WERI-Rb-1 (cell line): ENCODE measurements around the gene HNRNPR.
"Not testable (repeated sequence)": the region's sequence is repeated elsewhere in the genome, so short reads cannot be mapped to it uniquely, and the experiment has no call there.

Source experiments
- DNase-seq: peaks from one replicate; pipeline ENCODE4 v3.0.0-alpha.2; 2020
- H3K27ac ChIP-seq: fragments of 250-450 bp; sonication (Bioruptor Pico); 2 replicates; pipeline ENCODE4 v1.5.1; 2020; ENCODE audit warnings: mild to moderate bottlenecking, moderate library complexity
- H3K27me3 ChIP-seq: fragments of 250-450 bp; sonication (Bioruptor Pico); 2 replicates; pipeline ENCODE4 v1.5.1; 2021; ENCODE audit warnings: mild to moderate bottlenecking, low read depth, moderate library complexity; ENCODE audit not compliant: insufficient read depth, severe bottlenecking
- H3K36me3 ChIP-seq: fragments of 250-450 bp; sonication (Bioruptor Pico); 2 replicates; pipeline ENCODE4 v1.5.1; 2020; ENCODE audit warnings: mild to moderate bottlenecking, moderate library complexity
- H3K4me3 ChIP-seq: 2 replicates; pipeline ENCODE4 v1.5.1; 2011; ENCODE audit warnings: low read depth, mild to moderate bottlenecking, control low read depth, low read length
- H3K9me3 ChIP-seq: fragments of 250-450 bp; sonication (Bioruptor Pico); 2 replicates; pipeline ENCODE4 v1.5.1; 2021; ENCODE audit warnings: mild to moderate bottlenecking, moderate library complexity; ENCODE audit not compliant: severe bottlenecking
- TF ChIP-seq, protein P1 (sequence below): IDR thresholded peaks from 2 replicates; pipeline ENCODE4 v1.5.1; 2011; ENCODE audit warnings: low read depth, mild to moderate bottlenecking, control low read depth, inconsistent platforms, low read length

Gene HNRNPR

DNA sequence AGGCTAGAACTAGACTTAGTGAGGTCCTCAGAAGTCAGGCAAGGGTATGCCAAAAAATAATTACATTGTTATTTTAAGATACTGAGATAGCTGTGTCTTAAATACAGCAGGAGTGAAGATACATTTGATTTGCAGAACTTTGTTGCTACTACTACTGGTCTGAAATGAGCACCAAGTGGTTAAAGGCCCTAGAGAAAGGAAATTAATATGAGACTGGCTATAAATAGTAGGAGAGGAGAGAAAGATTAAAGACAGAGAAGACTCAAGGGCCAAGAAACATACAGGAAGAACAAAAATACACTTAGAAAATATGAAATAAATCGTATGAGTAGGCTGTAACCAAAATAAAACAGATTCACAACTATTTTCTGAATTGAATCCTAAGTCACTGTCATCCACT lies 21.3 kb downstream of the HNRNPR start:
- no peak for DNase-seq
- no peaks in the 10 kb centered on the region for H3K9me3 ChIP-seq
- peaks cover 96% of the 10 kb centered on the region for H3K36me3 ChIP-seq
- no peaks in the 10 kb centered on the region for H3K27me3 ChIP-seq
- TF ChIP-seq, protein P1, sequence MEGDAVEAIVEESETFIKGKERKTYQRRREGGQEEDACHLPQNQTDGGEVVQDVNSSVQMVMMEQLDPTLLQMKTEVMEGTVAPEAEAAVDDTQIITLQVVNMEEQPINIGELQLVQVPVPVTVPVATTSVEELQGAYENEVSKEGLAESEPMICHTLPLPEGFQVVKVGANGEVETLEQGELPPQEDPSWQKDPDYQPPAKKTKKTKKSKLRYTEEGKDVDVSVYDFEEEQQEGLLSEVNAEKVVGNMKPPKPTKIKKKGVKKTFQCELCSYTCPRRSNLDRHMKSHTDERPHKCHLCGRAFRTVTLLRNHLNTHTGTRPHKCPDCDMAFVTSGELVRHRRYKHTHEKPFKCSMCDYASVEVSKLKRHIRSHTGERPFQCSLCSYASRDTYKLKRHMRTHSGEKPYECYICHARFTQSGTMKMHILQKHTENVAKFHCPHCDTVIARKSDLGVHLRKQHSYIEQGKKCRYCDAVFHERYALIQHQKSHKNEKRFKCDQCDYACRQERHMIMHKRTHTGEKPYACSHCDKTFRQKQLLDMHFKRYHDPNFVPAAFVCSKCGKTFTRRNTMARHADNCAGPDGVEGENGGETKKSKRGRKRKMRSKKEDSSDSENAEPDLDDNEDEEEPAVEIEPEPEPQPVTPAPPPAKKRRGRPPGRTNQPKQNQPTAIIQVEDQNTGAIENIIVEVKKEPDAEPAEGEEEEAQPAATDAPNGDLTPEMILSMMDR, result no peak
- no peak overlapping the region for H3K27ac ChIP-seq
- H3K4me3 ChIP-seq, result no peak overlapping the region

DNA sequence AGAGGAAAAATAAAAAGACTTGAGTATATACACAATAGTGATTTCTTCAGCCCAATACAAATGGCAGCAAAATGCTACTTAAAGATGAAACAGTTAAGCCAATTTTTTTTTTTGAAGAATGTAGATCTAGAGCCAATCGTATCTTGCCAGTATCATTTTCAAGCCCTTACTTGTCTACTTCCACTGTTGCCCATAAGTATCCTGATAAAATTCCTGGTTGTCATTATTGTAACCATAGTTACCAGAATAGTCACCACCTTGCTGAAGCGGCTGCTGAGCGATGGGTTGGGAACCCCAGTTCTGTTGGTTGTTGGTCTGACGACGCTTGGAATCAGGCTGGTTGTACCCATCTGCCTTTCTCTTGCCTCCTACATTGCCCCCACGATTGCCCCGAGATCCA lies 33.8 kb downstream of the HNRNPR start:
- not testable (repeated sequence) for H3K27me3 ChIP-seq, DNase-seq, H3K27ac ChIP-seq, H3K4me3 ChIP-seq, H3K9me3 ChIP-seq
- H3K36me3 ChIP-seq, result peaks cover 93% of the 10 kb centered on the region

DNA sequence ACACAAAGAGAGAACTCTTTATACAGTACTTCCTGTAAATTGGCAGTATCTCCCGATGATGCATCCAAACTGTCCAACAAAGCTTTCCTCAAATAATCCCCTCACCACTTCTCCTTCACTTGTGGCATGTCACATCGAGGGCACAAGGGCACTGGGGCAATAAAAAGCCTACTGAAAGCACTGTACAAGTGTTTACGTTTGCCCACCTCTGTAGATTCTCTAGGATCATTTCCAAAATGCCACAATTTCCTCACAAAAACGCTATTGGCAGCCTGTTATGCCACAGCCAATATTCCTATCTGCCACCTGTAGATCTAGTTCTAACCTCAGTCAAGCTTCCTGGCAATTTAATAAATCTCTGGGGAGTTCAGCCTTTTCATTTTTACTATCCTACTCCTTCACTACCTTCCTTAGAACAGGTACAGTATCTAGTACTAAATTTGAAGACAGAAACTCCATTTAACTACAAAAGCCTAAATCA lies 39.9 kb downstream of the HNRNPR start:
- no peaks in the 10 kb centered on the region for H3K9me3 ChIP-seq
- H3K36me3 ChIP-seq, result peaks cover 78% of the 10 kb centered on the region
- H3K4me3 ChIP-seq, result no peak overlapping the region
- TF ChIP-seq, protein P1, result no peak
- no peak overlapping the region for H3K27ac ChIP-seq
- H3K27me3 ChIP-seq, result no peaks in the 10 kb centered on the region
- DNase-seq, result no peak

DNA sequence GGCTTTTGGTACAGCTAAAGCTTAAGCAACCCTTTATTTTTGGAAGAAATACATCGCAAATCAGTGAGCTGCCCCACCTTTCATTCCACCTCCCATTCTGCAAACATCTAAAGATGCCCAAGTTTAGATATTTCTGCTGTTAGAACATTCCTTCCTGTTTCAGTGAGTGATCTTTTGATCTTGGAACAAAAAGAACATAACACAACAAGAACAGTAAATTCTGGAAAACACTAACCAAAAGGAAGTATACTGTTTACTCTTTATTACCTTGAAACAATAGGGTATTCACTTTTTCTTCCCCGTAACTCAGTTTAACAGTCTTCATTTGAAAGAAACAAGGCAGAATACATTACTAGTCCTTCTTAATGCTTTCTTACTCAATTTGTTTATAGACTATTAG lies 40.6 kb downstream of the HNRNPR start:
- no peaks in the 10 kb centered on the region for H3K27me3 ChIP-seq
- DNase-seq, result no peak
- TF ChIP-seq, protein P1, result no peak
- no peak overlapping the region for H3K4me3 ChIP-seq
- peaks cover 78% of the 10 kb centered on the region for H3K36me3 ChIP-seq
- no peak overlapping the region for H3K27ac ChIP-seq
- H3K9me3 ChIP-seq, result no peaks in the 10 kb centered on the region

DNA sequence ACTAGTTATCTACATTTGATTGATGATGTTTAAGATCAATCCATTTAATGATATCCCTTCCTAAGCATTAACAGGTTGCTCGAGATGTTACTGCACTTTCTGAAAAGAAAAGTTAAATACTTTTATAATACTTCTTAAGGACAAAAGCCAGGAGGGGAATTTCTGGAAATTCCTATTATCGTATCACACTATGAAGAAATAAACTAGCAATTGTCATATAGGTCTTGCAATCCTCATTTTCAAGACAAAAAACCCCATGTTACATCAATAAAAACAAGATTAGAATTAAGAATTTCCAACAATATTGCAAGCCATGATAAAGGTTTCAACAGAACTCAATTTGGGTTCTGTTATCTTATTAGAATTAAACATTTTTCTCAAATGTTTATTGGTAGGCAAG lies 47.2 kb downstream of the HNRNPR start:
- no peak for DNase-seq
- peaks cover 33% of the 10 kb centered on the region for H3K36me3 ChIP-seq
- no peak overlapping the region for H3K27ac ChIP-seq
- H3K4me3 ChIP-seq, result no peak overlapping the region
- no peaks in the 10 kb centered on the region for H3K9me3 ChIP-seq
- no peaks in the 10 kb centered on the region for H3K27me3 ChIP-seq
- TF ChIP-seq, protein P1, result no peak

DNA sequence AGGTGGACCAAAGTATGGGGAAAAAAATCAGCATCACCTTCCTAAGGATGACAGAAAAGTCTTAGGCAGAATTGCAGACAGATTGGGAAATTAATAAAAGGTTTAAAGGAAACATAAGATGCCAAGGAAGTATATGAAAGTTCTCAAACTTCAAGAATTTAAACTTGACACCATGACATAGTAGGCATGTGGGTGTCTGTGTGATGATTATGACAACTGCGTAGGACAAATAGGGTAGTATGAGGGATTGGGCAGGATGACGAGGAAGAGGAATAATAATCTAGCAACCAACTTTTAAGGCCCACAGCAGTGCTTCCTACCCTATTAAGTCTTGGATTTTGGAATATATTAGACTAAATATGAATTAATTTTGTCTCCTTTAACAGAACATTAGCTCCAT lies 52.4 kb downstream of the HNRNPR start:
- no peak overlapping the region for H3K4me3 ChIP-seq
- H3K27me3 ChIP-seq, result no peaks in the 10 kb centered on the region
- TF ChIP-seq, protein P1, result no peak
- H3K36me3 ChIP-seq, result peaks cover 14% of the 10 kb centered on the region
- H3K27ac ChIP-seq, result no peak overlapping the region
- DNase-seq, result no peak
- H3K9me3 ChIP-seq, result no peaks in the 10 kb centered on the region
